ENCODE results near the gene STX7.

DNA sequence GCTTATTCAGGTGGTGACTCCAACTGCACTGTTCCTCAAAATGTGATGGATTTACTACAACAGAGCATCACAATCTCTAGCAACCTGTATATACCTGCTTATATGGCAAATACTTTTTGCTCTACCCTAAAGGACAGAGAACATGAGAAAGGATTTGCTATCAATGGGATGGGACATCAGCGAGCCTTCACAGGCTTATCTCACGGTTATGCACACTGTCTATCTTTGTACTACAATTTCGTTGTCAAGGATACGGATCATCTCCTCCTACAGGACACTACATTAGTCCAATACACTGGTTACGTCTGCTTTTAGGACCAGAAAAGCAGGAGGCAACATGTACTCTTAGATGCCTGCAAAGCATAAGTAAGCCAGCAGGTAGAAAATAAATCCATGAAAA is 34.2 kb downstream of the STX7 start:
- TF ChIP-seq, protein P1, sequence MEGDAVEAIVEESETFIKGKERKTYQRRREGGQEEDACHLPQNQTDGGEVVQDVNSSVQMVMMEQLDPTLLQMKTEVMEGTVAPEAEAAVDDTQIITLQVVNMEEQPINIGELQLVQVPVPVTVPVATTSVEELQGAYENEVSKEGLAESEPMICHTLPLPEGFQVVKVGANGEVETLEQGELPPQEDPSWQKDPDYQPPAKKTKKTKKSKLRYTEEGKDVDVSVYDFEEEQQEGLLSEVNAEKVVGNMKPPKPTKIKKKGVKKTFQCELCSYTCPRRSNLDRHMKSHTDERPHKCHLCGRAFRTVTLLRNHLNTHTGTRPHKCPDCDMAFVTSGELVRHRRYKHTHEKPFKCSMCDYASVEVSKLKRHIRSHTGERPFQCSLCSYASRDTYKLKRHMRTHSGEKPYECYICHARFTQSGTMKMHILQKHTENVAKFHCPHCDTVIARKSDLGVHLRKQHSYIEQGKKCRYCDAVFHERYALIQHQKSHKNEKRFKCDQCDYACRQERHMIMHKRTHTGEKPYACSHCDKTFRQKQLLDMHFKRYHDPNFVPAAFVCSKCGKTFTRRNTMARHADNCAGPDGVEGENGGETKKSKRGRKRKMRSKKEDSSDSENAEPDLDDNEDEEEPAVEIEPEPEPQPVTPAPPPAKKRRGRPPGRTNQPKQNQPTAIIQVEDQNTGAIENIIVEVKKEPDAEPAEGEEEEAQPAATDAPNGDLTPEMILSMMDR (conservative IDR thresholded peaks at IDR 0.05 in 1 of 2, IDR thresholded peaks at IDR 0.05 in 1 of 2; ENCODE audit: extremely low read depth in 1 of 2, insufficient read depth in 1 of 2, low read depth in 1 of 2, low read length in 2 of 2) = no peak
- TF ChIP-seq EZH2 (IDR thresholded peaks at IDR 0.05; ENCODE audit: borderline replicate concordance, low read length) = no peak
